Retinal pigment epithelial cell (primary cell): ENCODE data around the gene DAPK2.

Source experiments
- DNase-seq: peaks from one replicate; pipeline ENCODE4 v3.0.0-alpha.2; 2010; ENCODE audit warnings: low read depth
- H3K4me3 ChIP-seq: 2 replicates; pipeline ENCODE4 v1.5.1; 2011; ENCODE audit warnings: mild to moderate bottlenecking, low read length, control low read depth, moderate library complexity
- TF ChIP-seq, protein P1 (sequence below): conservative IDR thresholded peaks from 2 replicates; pipeline ENCODE4 v1.5.1; 2011; ENCODE audit warnings: low read depth, low read length, control low read depth, inconsistent platforms

Gene DAPK2

DNA sequence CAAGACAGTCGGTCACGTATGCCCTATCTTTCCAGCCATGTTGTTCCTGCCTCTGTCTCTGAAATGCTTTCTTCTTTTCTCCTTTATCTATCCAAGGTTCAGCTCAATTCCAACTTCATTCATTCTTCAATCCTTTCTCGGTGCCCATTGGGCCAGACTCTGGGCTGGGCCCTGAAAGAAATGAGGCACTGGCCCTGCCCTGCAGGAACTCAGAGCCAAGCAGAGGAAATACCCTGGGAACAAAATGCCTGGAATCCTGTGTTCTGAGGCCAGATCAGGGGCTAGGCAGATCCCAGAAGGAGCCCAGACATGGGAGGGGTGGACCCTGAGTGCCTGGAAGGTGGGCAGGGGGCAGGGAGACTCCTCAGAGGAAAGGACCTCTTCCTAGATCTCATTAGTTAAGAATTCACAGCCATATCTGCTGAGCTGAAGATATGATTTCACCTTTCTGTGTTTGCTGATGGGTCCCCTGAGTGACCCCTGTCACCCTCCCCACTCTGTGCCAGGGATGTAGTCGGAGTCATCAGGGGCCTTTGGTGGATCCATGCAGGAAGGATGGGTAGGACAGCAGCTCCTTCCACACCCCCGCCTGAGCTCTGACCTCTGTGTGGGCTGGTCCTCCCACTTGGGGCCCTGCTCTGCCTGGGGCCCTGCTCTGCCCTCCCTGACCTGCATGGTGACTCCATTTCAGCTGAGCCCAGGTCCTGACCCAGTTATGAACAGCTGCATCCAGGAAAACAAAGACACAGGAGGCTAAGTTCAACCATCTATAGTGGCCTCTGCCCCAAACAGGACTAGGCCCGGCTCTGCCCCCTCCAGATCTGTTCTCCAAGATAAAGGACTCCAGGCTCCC lies 5.3 kb upstream of the DAPK2 start:
- TF ChIP-seq, protein P1, sequence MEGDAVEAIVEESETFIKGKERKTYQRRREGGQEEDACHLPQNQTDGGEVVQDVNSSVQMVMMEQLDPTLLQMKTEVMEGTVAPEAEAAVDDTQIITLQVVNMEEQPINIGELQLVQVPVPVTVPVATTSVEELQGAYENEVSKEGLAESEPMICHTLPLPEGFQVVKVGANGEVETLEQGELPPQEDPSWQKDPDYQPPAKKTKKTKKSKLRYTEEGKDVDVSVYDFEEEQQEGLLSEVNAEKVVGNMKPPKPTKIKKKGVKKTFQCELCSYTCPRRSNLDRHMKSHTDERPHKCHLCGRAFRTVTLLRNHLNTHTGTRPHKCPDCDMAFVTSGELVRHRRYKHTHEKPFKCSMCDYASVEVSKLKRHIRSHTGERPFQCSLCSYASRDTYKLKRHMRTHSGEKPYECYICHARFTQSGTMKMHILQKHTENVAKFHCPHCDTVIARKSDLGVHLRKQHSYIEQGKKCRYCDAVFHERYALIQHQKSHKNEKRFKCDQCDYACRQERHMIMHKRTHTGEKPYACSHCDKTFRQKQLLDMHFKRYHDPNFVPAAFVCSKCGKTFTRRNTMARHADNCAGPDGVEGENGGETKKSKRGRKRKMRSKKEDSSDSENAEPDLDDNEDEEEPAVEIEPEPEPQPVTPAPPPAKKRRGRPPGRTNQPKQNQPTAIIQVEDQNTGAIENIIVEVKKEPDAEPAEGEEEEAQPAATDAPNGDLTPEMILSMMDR = no peak
- no peak overlapping the region for H3K4me3 ChIP-seq
- DNase-seq = no peak

- TF ChIP-seq, protein P1 = no peak
Measured at GRCh38 chr15:64051093-64051402, 4.8 kb upstream of the DAPK2 start.

DNA sequence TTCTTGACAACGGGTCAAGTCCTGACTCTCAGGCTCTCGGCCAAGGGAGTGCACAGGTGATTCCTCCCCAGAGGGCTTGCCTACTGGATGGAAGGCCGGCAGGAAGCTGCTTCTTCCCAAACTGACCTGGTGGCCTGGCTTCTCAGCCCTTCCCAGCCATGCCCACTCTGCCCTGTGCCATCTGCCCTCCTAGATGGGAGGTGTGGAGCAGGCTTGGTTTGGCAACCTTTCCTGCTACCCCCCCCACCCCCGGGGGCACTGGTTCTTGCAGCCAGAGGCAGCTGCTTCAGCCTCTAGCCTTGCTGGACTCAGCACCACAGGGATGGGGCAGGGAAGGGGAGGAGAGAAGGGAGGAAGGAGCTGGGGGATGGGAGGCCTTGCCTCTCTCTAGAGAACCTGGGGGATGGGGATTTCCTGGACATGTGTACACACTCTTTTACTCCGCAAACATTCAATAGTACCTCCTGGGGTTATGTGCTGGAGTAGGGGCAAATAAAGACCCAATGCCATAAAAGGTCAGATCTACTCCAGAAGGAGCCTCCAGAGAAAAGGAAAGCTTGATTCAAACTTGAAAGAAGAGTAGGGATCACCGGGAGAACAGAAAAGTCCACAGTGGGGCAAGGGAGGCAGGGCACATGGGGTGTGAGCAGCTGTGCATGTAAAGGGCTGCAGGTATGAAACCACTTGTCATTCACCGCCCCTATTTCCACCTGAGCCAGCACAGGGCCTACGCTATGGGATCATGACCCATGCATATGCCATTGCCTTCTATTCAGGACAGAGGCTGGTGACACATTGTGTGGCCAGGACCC lies 4.2 kb upstream of the DAPK2 start:
- TF ChIP-seq, protein P1 = no peak
- H3K4me3 ChIP-seq = no peak overlapping the region
- DNase-seq = no peak

More at GRCh38 chr15:64051093-64051402, 4.8 kb upstream of the DAPK2 start:
- no peak overlapping the region for H3K4me3 ChIP-seq
- no peak for DNase-seq

- TF ChIP-seq, protein P1 = no peak
- no peak overlapping the region for H3K4me3 ChIP-seq
- no peak for DNase-seq
Measured at GRCh38 chr15:64048781-64049460, 2.6 kb upstream of the DAPK2 start.

- TF ChIP-seq, protein P1 = no peak
- H3K4me3 ChIP-seq = peak overlapping the region; percentile 39
- no peak for DNase-seq
Measured at GRCh38 chr15:64045774-64046420, 388 bp downstream of the DAPK2 start.

DNA sequence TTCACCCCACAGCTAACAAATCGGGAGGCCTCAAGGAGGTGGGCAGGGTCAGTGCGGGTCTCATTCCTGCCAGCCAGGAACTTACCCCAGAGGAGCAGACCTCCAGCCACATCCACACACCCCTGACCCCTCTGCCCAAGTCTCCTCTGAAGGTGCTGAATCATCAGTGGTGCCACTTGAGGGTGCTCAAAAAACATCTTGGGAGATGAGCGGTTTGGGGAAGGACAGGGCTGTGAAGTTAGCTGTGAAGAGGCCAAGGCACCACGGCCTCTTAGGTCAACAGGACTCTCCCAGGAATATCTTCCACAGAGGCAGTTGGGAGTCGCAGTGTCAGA lies 1.2 kb downstream of the DAPK2 start:
- no peak for DNase-seq
- TF ChIP-seq, protein P1 = no peak
- H3K4me3 ChIP-seq = no peak overlapping the region
